Activated CD8-positive, alpha-beta memory T cell treated with anti-CD3 and anti-CD28 coated beads for 48 hours (primary cell): ENCODE results near the gene CDC27.
"Not testable (repeated sequence)": the region's sequence is repeated elsewhere in the genome, so short reads cannot be mapped to it uniquely, and the experiment has no call there.

Source experiments
- DNase-seq, 3 experiments: peaks; one replicate each; pipeline ENCODE4 v3.0.0-alpha.2; 2020; ENCODE audit warnings: low read depth in 2 of 3, low spot score in 2 of 3

The CDC27 gene

GRCh38 chr17:47220531-47220999, 31.5 kb upstream of the CDC27 start:
- DNase-seq: no peak

GRCh38 chr17:47219621-47220475, 30.8 kb upstream of the CDC27 start:
- DNase-seq: no peak

GRCh38 chr17:47218896-47219430, 29.9 kb upstream of the CDC27 start:
- DNase-seq: no peak

GRCh38 chr17:47217279-47217678, 28.2 kb upstream of the CDC27 start:
- DNase-seq: not testable (repeated sequence)

- not testable (repeated sequence) for DNase-seq
Observed at GRCh38 chr17:47216821-47217220, 27.7 kb upstream of the CDC27 start.

GRCh38 chr17:47214931-47215330, 25.8 kb upstream of the CDC27 start:
- no peak for DNase-seq

- no peak for DNase-seq
Observed at GRCh38 chr17:47213540-47213939, 24.4 kb upstream of the CDC27 start.

- DNase-seq: no peak
Observed at GRCh38 chr17:47212458-47212857, 23.4 kb upstream of the CDC27 start.

GRCh38 chr17:47210779-47211178, 21.7 kb upstream of the CDC27 start:
- no peak for DNase-seq

GRCh38 chr17:47210105-47210504, 21.0 kb upstream of the CDC27 start:
- DNase-seq: no peak

GRCh38 chr17:47209499-47209898, 20.4 kb upstream of the CDC27 start:
- DNase-seq: no peak

- DNase-seq: no peak
Observed at GRCh38 chr17:47208744-47209488, 19.8 kb upstream of the CDC27 start, which contains the start of gene MYL4. TSS of gene MYL4 (plus strand) at chr17:47209348. CDS start at chr17:47209423, 75 bp downstream.

- no peak for DNase-seq
Observed at GRCh38 chr17:47207143-47208067, 18.3 kb upstream of the CDC27 start.

GRCh38 chr17:47205419-47205963, 16.4 kb upstream of the CDC27 start:
- no peak for DNase-seq

- DNase-seq: no peak
Observed at GRCh38 chr17:47204722-47205418, 15.8 kb upstream of the CDC27 start.

- DNase-seq: no peak
Observed at GRCh38 chr17:47203984-47204721, 15.1 kb upstream of the CDC27 start.

- no peak for DNase-seq
Observed at GRCh38 chr17:47201166-47201565, 12.1 kb upstream of the CDC27 start.

- DNase-seq: no peak
Observed at GRCh38 chr17:47200325-47200664, 11.2 kb upstream of the CDC27 start.

GRCh38 chr17:47199627-47200324, 10.7 kb upstream of the CDC27 start:
- DNase-seq: no peak
